WTC11 (cell line): ENCODE measurements around the gene RANGAP1. TPM values are rescaled to one million over a fixed set of nuclear protein-coding genes. Genes with fewer than 3 reads are reported as not detected.

Experiments used
- ATAC-seq: fragments of 200-7000 bp; cut with Tn5 transposase; 2 replicates; pipeline ENCODE4 v1.10.0; 2021; ENCODE audit warnings: mild to moderate bottlenecking, moderate library complexity
- CTCF ChIA-PET: fragments of 300-600 bp; sonication (Branson Sonifier 250); formaldehyde crosslinking; loops from one replicate; lab custom pipeline; 2021; ENCODE audit warnings: antibody characterized with exemption; lab: Charles Lee
- POLR2A ChIA-PET: fragments of 350-600 bp; sonication (Branson Sonifier 250); formaldehyde crosslinking; loops from one replicate; lab custom pipeline; 2021; ENCODE audit warnings: antibody characterized with exemption; lab: Charles Lee
- DNase-seq: peaks from one replicate; pipeline ENCODE4 v3.0.0; 2021; ENCODE audit warnings: low spot score
- H3K27ac Mint-ChIP-seq: 2 replicates; pipeline ENCODE4 v1.8.0; 2021; ENCODE audit warnings: mixed read lengths
- H3K27me3 Mint-ChIP-seq: 2 replicates; pipeline ENCODE4 v1.8.0; 2021; ENCODE audit warnings: low read depth, mild to moderate bottlenecking, moderate library complexity, mixed read lengths
- H3K36me3 Mint-ChIP-seq: 2 replicates; pipeline ENCODE4 v1.8.0; 2021; ENCODE audit warnings: mixed read lengths
- H3K4me1 Mint-ChIP-seq: 2 replicates; pipeline ENCODE4 v1.8.0; 2022; ENCODE audit warnings: mixed read lengths
- H3K4me3 Mint-ChIP-seq: 2 replicates; pipeline ENCODE4 v1.8.0; 2021; ENCODE audit warnings: mild to moderate bottlenecking, moderate library complexity, mixed read lengths
- H3K9me3 Mint-ChIP-seq: 2 replicates; pipeline ENCODE4 v1.8.0; 2021; ENCODE audit warnings: mixed read lengths
- ATF1 ChIP-seq: sonication (generic); formaldehyde crosslinking; IDR thresholded peaks from 2 replicates; pipeline ENCODE4 v1.8.1; 2023; ENCODE audit warnings: mild to moderate bottlenecking, moderate library complexity, missing genetic modification reagents
- ATF3 ChIP-seq: sonication (generic); formaldehyde crosslinking; conservative IDR thresholded peaks from 2 replicates; pipeline ENCODE4 v1.8.1; 2022; ENCODE audit warnings: mild to moderate bottlenecking, missing genetic modification reagents
- CDX4 ChIP-seq: fragments of 250-450 bp; sonication (Bioruptor Pico); IDR thresholded peaks from 2 replicates; pipeline ENCODE4 v1.9.0; 2021; ENCODE audit warnings: moderate library complexity, mild to moderate bottlenecking, inconsistent platforms, borderline replicate concordance
- CREM ChIP-seq: sonication (generic); formaldehyde crosslinking; IDR thresholded peaks from 2 replicates; pipeline ENCODE4 v1.8.1; 2022; ENCODE audit warnings: mild to moderate bottlenecking, missing genetic modification reagents, moderate library complexity
- ETV6 ChIP-seq: sonication (generic); formaldehyde crosslinking; IDR thresholded peaks from 2 replicates; pipeline ENCODE4 v1.8.1; 2022; ENCODE audit warnings: mild to moderate bottlenecking, missing genetic modification reagents
- FOXP1 ChIP-seq: sonication (generic); formaldehyde crosslinking; IDR thresholded peaks from 2 replicates; pipeline ENCODE4 v1.8.0; 2022; ENCODE audit warnings: missing genetic modification reagents, mild to moderate bottlenecking, moderate library complexity, borderline replicate concordance
- GTF2I ChIP-seq: fragments of 250-450 bp; sonication (Bioruptor Pico); conservative IDR thresholded peaks from 2 replicates; pipeline ENCODE4 v1.4.0; 2021; ENCODE audit warnings: mild to moderate bottlenecking
- HMGXB4 ChIP-seq: sonication (generic); formaldehyde crosslinking; IDR thresholded peaks from 2 replicates; pipeline ENCODE4 v1.8.1; 2023; ENCODE audit warnings: mild to moderate bottlenecking, moderate library complexity, missing genetic modification reagents
- JUN ChIP-seq: sonication (generic); formaldehyde crosslinking; IDR thresholded peaks from 2 replicates; pipeline ENCODE4 v1.8.0; 2023; ENCODE audit warnings: mild to moderate bottlenecking, missing genetic modification reagents
- KAT7 ChIP-seq: sonication (generic); formaldehyde crosslinking; IDR thresholded peaks from 2 replicates; pipeline ENCODE4 v1.8.1; 2023; ENCODE audit warnings: missing genetic modification reagents, mild to moderate bottlenecking, borderline replicate concordance
- NR2C2 ChIP-seq: sonication (generic); formaldehyde crosslinking; IDR thresholded peaks from 2 replicates; pipeline ENCODE4 v1.8.0; 2022; ENCODE audit warnings: mild to moderate bottlenecking, missing genetic modification reagents
- PRDM15 ChIP-seq: sonication (generic); formaldehyde crosslinking; IDR thresholded peaks from 2 replicates; pipeline ENCODE4 v1.8.0; 2022; ENCODE audit warnings: missing genetic modification reagents
- SP1 ChIP-seq: sonication (generic); formaldehyde crosslinking; conservative IDR thresholded peaks from 2 replicates; pipeline ENCODE4 v1.8.1; 2022; ENCODE audit warnings: missing genetic modification reagents
- TP53 ChIP-seq: sonication (generic); formaldehyde crosslinking; IDR thresholded peaks from 2 replicates; pipeline ENCODE4 v1.8.1; 2023; ENCODE audit warnings: mild to moderate bottlenecking, missing genetic modification reagents
- ZBTB21 ChIP-seq: sonication (generic); formaldehyde crosslinking; IDR thresholded peaks from 2 replicates; pipeline ENCODE4 v1.8.1; 2023; ENCODE audit warnings: mild to moderate bottlenecking, missing genetic modification reagents, borderline replicate concordance
- ZNF232 ChIP-seq: sonication (generic); formaldehyde crosslinking; IDR thresholded peaks from 2 replicates; pipeline ENCODE4 v1.8.0; 2022; ENCODE audit warnings: mild to moderate bottlenecking, missing genetic modification reagents
- ZNF416 ChIP-seq: fragments of 250-450 bp; sonication (Bioruptor Pico); IDR thresholded peaks from 2 replicates; pipeline ENCODE4 v1.9.0; 2021; ENCODE audit warnings: mild to moderate bottlenecking, inconsistent platforms
- total RNA-seq: library from RNA; stranded (reverse); gene quantifications from 3 replicates; pipeline ENCODE4 v1.2.3, GENCODE V29; 2021
- TF ChIP-seq, protein P1 (sequence below): fragments of 250-450 bp; sonication (Bioruptor Pico); IDR thresholded peaks from 2 replicates; pipeline ENCODE4 v1.9.0; 2021; ENCODE audit warnings: mild to moderate bottlenecking, borderline replicate concordance
- TF ChIP-seq, protein P2 (sequence below): sonication (generic); formaldehyde crosslinking; IDR thresholded peaks from 2 replicates; pipeline ENCODE4 v1.8.0; 2022; ENCODE audit warnings: mild to moderate bottlenecking, missing genetic modification reagents
- TF ChIP-seq, protein P3 (sequence below): fragments of 250-450 bp; sonication (Bioruptor Pico); IDR thresholded peaks from 2 replicates; pipeline ENCODE4 v1.9.0; 2021; ENCODE audit warnings: mild to moderate bottlenecking

Gene RANGAP1
- total RNA-seq, 1 experiment from 2014 or later = 160 TPM

GRCh38 chr22:41198027-41198580, 87.9 kb downstream of the RANGAP1 start (continued):
- TF ChIP-seq, protein P1, sequence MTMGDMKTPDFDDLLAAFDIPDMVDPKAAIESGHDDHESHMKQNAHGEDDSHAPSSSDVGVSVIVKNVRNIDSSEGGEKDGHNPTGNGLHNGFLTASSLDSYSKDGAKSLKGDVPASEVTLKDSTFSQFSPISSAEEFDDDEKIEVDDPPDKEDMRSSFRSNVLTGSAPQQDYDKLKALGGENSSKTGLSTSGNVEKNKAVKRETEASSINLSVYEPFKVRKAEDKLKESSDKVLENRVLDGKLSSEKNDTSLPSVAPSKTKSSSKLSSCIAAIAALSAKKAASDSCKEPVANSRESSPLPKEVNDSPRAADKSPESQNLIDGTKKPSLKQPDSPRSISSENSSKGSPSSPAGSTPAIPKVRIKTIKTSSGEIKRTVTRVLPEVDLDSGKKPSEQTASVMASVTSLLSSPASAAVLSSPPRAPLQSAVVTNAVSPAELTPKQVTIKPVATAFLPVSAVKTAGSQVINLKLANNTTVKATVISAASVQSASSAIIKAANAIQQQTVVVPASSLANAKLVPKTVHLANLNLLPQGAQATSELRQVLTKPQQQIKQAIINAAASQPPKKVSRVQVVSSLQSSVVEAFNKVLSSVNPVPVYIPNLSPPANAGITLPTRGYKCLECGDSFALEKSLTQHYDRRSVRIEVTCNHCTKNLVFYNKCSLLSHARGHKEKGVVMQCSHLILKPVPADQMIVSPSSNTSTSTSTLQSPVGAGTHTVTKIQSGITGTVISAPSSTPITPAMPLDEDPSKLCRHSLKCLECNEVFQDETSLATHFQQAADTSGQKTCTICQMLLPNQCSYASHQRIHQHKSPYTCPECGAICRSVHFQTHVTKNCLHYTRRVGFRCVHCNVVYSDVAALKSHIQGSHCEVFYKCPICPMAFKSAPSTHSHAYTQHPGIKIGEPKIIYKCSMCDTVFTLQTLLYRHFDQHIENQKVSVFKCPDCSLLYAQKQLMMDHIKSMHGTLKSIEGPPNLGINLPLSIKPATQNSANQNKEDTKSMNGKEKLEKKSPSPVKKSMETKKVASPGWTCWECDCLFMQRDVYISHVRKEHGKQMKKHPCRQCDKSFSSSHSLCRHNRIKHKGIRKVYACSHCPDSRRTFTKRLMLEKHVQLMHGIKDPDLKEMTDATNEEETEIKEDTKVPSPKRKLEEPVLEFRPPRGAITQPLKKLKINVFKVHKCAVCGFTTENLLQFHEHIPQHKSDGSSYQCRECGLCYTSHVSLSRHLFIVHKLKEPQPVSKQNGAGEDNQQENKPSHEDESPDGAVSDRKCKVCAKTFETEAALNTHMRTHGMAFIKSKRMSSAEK (CRISPR knock-in tag) = no peak
- TF ChIP-seq GTF2I (CRISPR knock-in tag) (no peak), KAT7 (CRISPR knock-in tag) (no peak), ATF3 (CRISPR knock-in tag) (no peak), PRDM15 (CRISPR knock-in tag) (no peak)

DNA sequence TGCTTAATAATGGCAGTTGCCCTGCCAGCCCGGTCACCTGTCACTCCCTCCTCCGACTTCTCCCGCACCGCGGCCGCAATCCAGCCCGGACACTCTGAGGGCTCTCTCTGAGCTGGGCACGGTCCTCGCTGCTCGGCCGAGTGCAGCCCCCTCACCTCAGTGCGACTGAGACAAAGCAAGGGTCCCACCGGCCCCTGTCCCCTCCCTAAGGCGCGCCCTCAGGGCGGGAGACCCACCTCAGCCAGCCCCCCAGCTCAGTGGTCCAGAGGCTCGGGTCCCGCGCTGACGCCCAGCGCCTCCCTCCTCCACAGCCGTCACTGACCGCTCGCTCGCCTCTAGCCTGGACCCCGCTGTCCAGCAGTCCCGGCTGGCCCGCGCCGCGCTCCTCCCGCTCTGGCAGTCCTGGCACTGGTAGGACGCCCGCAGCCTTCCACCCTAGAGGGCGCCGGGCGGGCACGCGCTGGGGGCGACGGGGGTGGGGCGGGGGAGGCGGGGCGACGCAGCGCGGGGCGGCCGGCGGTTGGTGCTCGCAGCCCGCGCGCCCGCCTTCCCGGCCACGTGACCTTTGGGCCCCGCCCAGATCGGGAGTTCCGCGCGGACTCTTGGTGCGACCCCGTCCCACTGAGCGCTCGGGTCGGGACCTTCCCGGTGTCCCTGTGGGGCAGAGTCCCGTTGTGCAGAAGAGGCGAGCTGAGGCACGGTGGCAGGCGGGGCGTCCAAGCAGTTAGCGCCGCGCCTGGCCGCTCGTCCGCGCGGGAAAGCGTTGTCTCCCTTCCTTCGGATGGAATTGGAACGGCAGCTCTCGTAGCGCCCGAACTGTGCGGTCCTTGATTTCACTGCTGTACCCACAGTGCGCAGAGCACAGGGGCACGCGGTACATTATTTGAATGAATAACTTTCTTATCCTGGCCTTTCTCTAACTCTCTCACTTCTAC, 88.7 kb downstream of the RANGAP1 start:
- peak overlapping the region; percentile 81 for H3K4me3 Mint-ChIP-seq
- H3K36me3 Mint-ChIP-seq = no peaks in the 10 kb centered on the region
- H3K4me1 Mint-ChIP-seq = peaks cover 9% of the 10 kb centered on the region
- CTCF ChIA-PET = interaction anchor here (0.5 to 4.5 kb wide), 7 partner anchors 16 to 298 kb away, joined by 3 to 50 read pairs (median 3); no protein-coding TSS in a partner anchor
- DNase-seq (peak; percentile 86), ATAC-seq (peak; percentile 90)
- H3K9me3 Mint-ChIP-seq = no peaks in the 10 kb centered on the region
- H3K27me3 Mint-ChIP-seq = peaks cover 59% of the 10 kb centered on the region
- POLR2A ChIA-PET = interaction anchor here (0.8 to 1.1 kb wide), 3 partner anchors 13 to 89 kb away, joined by 3 to 5 read pairs (median 3); partner anchors contain the start of gene RANGAP1
- H3K27ac Mint-ChIP-seq = no peak overlapping the region
- TF ChIP-seq HMGXB4 (CRISPR knock-in tag) (0 out of 2 replicates have a peak, but pooled peaks have one; percentile 21), ZBTB21 (peak; percentile 14; the same call in 1 of the 2 replicates), FOXP1 (CRISPR knock-in tag) (peak; percentile 28; the same call in 1 of the 2 replicates), SP1 (CRISPR knock-in tag) (peak; percentile 88), ETV6 (peak; percentile 51; the same call in 1 of the 2 replicates), ZNF416 (no peak), TP53 (CRISPR knock-in tag) (peak; percentile 25; the same call in 1 of the 2 replicates), CREM (CRISPR knock-in tag) (no peak), CDX4 (CRISPR knock-in tag) (no peak), ZNF232 (CRISPR knock-in tag) (peak; percentile 31; the same call in 1 of the 2 replicates), NR2C2 (CRISPR knock-in tag) (no peak), JUN (CRISPR knock-in tag) (0 out of 2 replicates have a peak, but pooled peaks have one; percentile 27), ATF1 (CRISPR knock-in tag) (peak; percentile 61; the same call in 1 of the 2 replicates)
- TF ChIP-seq, protein P2, sequence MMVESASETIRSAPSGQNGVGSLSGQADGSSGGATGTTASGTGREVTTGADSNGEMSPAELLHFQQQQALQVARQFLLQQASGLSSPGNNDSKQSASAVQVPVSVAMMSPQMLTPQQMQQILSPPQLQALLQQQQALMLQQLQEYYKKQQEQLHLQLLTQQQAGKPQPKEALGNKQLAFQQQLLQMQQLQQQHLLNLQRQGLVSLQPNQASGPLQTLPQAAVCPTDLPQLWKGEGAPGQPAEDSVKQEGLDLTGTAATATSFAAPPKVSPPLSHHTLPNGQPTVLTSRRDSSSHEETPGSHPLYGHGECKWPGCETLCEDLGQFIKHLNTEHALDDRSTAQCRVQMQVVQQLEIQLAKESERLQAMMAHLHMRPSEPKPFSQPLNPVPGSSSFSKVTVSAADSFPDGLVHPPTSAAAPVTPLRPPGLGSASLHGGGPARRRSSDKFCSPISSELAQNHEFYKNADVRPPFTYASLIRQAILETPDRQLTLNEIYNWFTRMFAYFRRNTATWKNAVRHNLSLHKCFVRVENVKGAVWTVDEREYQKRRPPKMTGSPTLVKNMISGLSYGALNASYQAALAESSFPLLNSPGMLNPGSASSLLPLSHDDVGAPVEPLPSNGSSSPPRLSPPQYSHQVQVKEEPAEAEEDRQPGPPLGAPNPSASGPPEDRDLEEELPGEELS (CRISPR knock-in tag) = 0 out of 2 replicates have a peak, but pooled peaks have one; percentile 24
- TF ChIP-seq, protein P3, sequence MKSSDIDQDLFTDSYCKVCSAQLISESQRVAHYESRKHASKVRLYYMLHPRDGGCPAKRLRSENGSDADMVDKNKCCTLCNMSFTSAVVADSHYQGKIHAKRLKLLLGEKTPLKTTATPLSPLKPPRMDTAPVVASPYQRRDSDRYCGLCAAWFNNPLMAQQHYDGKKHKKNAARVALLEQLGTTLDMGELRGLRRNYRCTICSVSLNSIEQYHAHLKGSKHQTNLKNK (CRISPR knock-in tag) = no peak
